GM20000 (cell line): ENCODE measurements around the gene DNAH10.

ENCODE experiments used
- DNase-seq: peaks from one replicate; pipeline ENCODE4 v3.0.0; 2012; ENCODE audit warnings: low spot score
- CTCF ChIP-seq: IDR thresholded peaks from 2 replicates; pipeline ENCODE4 v1.5.1; 2012; ENCODE audit warnings: mild to moderate bottlenecking, control low read depth; ENCODE audit errors: extremely low read depth, missing control alignments

DNAH10 gene

GRCh38 chr12:123937707-123938591 lies 175.8 kb downstream of the DNAH10 start:
- no peak for TF ChIP-seq CTCF
- DNase-seq: peak; percentile 67

GRCh38 chr12:123938679-123939480 lies 176.8 kb downstream of the DNAH10 start:
- no peak for DNase-seq
- TF ChIP-seq CTCF: no peak

DNA sequence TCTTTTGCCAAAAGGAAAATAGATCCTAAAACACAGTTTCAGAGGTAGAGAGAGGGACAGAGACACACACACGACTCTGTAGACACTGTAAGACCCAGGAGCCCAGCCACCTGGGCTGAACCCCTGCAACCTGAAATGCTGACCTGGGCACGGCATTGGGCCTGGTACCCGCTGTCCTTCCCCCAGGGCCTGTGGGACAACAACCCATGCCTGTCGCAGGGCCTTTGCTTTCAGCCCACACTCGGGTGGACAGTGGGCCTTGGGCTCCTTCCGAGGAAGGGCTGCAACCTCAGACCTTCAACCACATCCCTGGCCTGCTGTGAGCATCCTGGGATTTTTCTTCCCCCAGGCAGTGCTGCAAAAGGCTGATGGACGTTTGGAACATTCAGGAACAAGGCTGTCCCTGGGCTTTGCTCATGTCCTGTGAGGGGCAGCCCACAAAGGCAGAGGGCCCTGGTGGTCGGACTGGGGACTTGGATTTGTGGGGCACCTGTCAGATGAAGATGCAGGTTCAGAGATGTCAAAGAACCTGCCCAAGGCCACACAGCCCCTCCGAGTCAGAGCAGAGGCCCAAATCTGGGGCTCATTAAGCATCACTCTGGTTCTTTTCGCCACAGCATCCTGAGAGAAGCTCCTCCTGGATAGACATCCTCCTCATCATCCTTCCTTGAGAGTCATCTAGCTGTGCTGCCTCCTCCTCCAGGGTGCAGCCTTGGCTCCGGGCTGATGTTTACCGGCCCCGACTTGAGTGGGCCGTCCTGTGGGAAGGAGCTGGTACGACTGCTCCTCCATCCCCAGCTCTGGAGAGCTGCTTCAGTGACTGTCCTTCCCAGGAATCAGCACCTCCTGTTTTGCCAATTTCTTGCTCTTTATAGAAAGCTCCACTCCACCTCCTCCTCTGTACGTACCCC lies 177.9 kb downstream of the DNAH10 start:
- DNase-seq: no peak
- no peak for TF ChIP-seq CTCF

GRCh38 chr12:123940627-123940966 lies 178.5 kb downstream of the DNAH10 start:
- no peak for TF ChIP-seq CTCF
- DNase-seq: no peak

GRCh38 chr12:123941000-123941399 lies 178.9 kb downstream of the DNAH10 start:
- DNase-seq: no peak
- TF ChIP-seq CTCF: no peak

GRCh38 chr12:123941624-123942237 lies 179.6 kb downstream of the DNAH10 start:
- TF ChIP-seq CTCF: no peak
- no peak for DNase-seq
